Panc1 (cell line): ENCODE measurements around the gene GALNT15. TPM values are rescaled to one million over a fixed set of nuclear protein-coding genes. Genes with fewer than 3 reads are reported as not detected.

Source experiments
- ATAC-seq: fragments of 200-7000 bp; cut with Tn5 transposase; 2 replicates; pipeline ENCODE4 v1.9.1; 2020; ENCODE audit warnings: mild to moderate bottlenecking, moderate library complexity
- BruUV-seq: library from RNA; stranded (reverse); fragments of 400-500 nt; replicated peaks from 2 replicates; lab custom pipeline; 2021; lab: Mats Ljungman, UMichigan
- CTCF ChIA-PET: fragments of 300-600 bp; sonication (Branson Sonifier 250); formaldehyde crosslinking; loops from one replicate; lab custom pipeline; 2022; ENCODE audit warnings: antibody characterized with exemption; lab: Charles Lee
- POLR2A ChIA-PET: fragments of 300-600 bp; sonication (Branson Sonifier 250); formaldehyde crosslinking; loops from one replicate; lab custom pipeline; 2022; ENCODE audit warnings: antibody characterized with exemption; lab: Charles Lee
- DNase-seq: peaks from one replicate; pipeline ENCODE4 v3.0.0-alpha.2; 2010; ENCODE audit warnings: low read depth, low spot score
- H3K27ac ChIP-seq: 2 replicates; pipeline ENCODE4 v1.5.1; 2011; ENCODE audit warnings: mild to moderate bottlenecking, low read length, inconsistent platforms
- H3K27me3 ChIP-seq: fragments of 200-500 bp; sonication (Bioruptor generic); 2 replicates; pipeline ENCODE4 v1.6.0; 2014; ENCODE audit warnings: low read length, inconsistent platforms; ENCODE audit not compliant: control insufficient read depth, insufficient read depth
- H3K36me3 ChIP-seq: fragments of 200-500 bp; sonication (Bioruptor generic); 2 replicates; pipeline ENCODE4 v1.5.1; 2014; ENCODE audit warnings: inconsistent platforms, mild to moderate bottlenecking, low read length, moderate library complexity; ENCODE audit not compliant: control insufficient read depth, insufficient read depth
- H3K4me1 ChIP-seq: 2 replicates; pipeline ENCODE4 v1.5.1; 2011; ENCODE audit warnings: inconsistent platforms, mild to moderate bottlenecking, low read length, moderate library complexity; ENCODE audit not compliant: control insufficient read depth, insufficient read depth
- H3K4me3 ChIP-seq, 2 experiments: 2 replicates each; pipeline ENCODE4 v1.5.1; 2011 to 2012; ENCODE audit warnings: low read depth in 2 of 2, low read length in 2 of 2, mild to moderate bottlenecking in 2 of 2, inconsistent platforms in 1 of 2, moderate library complexity in 1 of 2
- H3K9me3 ChIP-seq: fragments of 200-500 bp; sonication (Bioruptor generic); 2 replicates; pipeline ENCODE4 v1.5.1; 2014; ENCODE audit warnings: low read depth, mild to moderate bottlenecking, inconsistent platforms, low read length, moderate library complexity; ENCODE audit not compliant: control insufficient read depth, insufficient read depth
- CTCF ChIP-seq: fragments of 450-650 bp; IDR thresholded peaks from 2 replicates; pipeline ENCODE4 v1.5.1; 2017; ENCODE audit warnings: mild to moderate bottlenecking
- POLR2AphosphoS5 ChIP-seq: IDR thresholded peaks from 2 replicates; pipeline ENCODE4 v1.6.1; 2012; ENCODE audit warnings: mild to moderate bottlenecking, low read depth, low read length, moderate library complexity
- REST ChIP-seq, 2 experiments: IDR thresholded peaks; 2 replicates each; pipeline ENCODE4 v1.6.1; 2011 to 2012; ENCODE audit warnings: low read depth in 2 of 2, control low read depth in 1 of 2, low read length in 1 of 2, mild to moderate bottlenecking in 1 of 2, moderate library complexity in 1 of 2; ENCODE audit not compliant: insufficient read depth in 1 of 2
- SIN3A ChIP-seq: IDR thresholded peaks from 2 replicates; pipeline ENCODE4 v1.6.1; 2012; ENCODE audit warnings: low read depth, mild to moderate bottlenecking, low read length, moderate library complexity, borderline replicate concordance; ENCODE audit not compliant: insufficient read depth
- TCF7L2 ChIP-seq: IDR thresholded peaks from 2 replicates; pipeline ENCODE4 v1.6.1; 2011; ENCODE audit warnings: mild to moderate bottlenecking, low read depth, low read length, inconsistent platforms
- in situ Hi-C: cut with HindIII; loops from 2 replicates; pipeline ENCODE4 v1.10.0; 2016; ENCODE audit warnings: low sequenced_read_pairs, low pct_unique_long_range_greater_than_20kb
- intact Hi-C: fragments of 100-400 bp; cut with micrococcal nuclease; formaldehyde crosslinking; loops from one replicate; pipeline ENCODE4 v1.10.0; 2022; ENCODE audit not compliant: unreplicated experiment
- total RNA-seq: library from RNA; stranded (reverse); gene quantifications from one replicate; pipeline ENCODE4 v1.2.1, GENCODE V29; 2021; ENCODE audit not compliant: unreplicated experiment

Gene GALNT15
- total RNA-seq, 1 experiment from 2014 or later = 0.10 TPM

- Histone ChIP-seq H3K27me3 (no peaks in the 10 kb centered on the region), H3K27ac (no peak overlapping the region), H3K4me1 (no peaks in the 10 kb centered on the region), H3K4me3 (no peak overlapping the region), H3K36me3 (no peaks in the 10 kb centered on the region), H3K9me3 (no peaks in the 10 kb centered on the region)
- no peak for ATAC-seq
- intact Hi-C loops (no loop called here), in situ Hi-C loops (no loop called here)
- no TSS peak for BruUV-seq
- DNase-seq = no peak
- CTCF ChIA-PET = no interaction called here
- POLR2A ChIA-PET = no interaction called here
- TF ChIP-seq SIN3A (no peak), TCF7L2 (no peak), CTCF (no peak), POLR2AphosphoS5 (no peak), REST (IDR thresholded peaks at IDR 0.05; ENCODE audit: insufficient read depth in 1 of 2, low read depth in 2 of 2, low read length in 1 of 2) (no peak)
These were observed 36.5 kb upstream of the GALNT15 start for GRCh38 chr3:16137977-16138376.

GRCh38 chr3:16140116-16140893, 34.2 kb upstream of the GALNT15 start:
- no peaks in the 10 kb centered on the region for H3K4me1 ChIP-seq
- H3K4me3 ChIP-seq = no peak overlapping the region
- no peaks in the 10 kb centered on the region for H3K36me3 ChIP-seq
- in situ Hi-C loops = no loop called here
- ATAC-seq (no peak), DNase-seq (no peak)
- ChIA-PET CTCF (no interaction called here), POLR2A (interaction anchor here (0.6 kb wide), 1 partner anchor 22 kb away, joined by 4 read pairs; no protein-coding TSS in a partner anchor)
- no TSS peak for BruUV-seq
- H3K9me3 ChIP-seq = no peaks in the 10 kb centered on the region
- H3K27ac ChIP-seq = peak overlapping the region; percentile 42; the same call in 1 of the 2 replicates
- H3K27me3 ChIP-seq = no peaks in the 10 kb centered on the region
- intact Hi-C loops = no loop called here
- TF ChIP-seq CTCF = no peak
- no peak for TF ChIP-seq REST (IDR thresholded peaks at IDR 0.05; ENCODE audit: insufficient read depth in 1 of 2, low read depth in 2 of 2, low read length in 1 of 2)
- no peak for TF ChIP-seq TCF7L2
- no peak for TF ChIP-seq SIN3A
- TF ChIP-seq POLR2AphosphoS5 = no peak
